ENCODE measurements around the gene KCNT2. TPM values are rescaled to one million over a fixed set of nuclear protein-coding genes. Genes with fewer than 3 reads are reported as not detected.

KCNT2 gene
- total and polyA plus RNA-seq, 2 experiments from 2014 or later, result 1.2 to 8.8 TPM

DNA sequence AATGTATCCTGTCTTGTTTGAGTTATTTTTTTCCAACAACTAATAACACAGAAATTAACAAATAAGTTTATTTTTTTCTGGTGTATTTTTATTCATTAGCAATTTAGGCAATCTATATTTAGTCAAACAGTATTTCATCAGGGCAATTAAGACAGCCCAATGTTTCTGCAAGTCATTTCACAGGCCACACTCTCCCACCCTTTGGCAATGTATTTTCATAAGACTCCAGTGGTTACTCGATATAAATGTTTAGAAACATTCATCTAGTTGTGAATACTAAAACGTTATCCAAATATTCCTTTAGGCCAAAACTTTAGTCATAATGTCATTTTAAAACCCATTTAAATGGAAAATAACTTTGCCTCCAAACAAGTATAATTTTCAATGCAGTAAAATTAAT lies 142.1 kb downstream of the KCNT2 start:
- H3K9me2 ChIP-seq (replicated peaks; ENCODE audit: insufficient read depth), result no peaks in the 10 kb centered on the region
- no peak overlapping the region for H3K4me2 ChIP-seq
- no peak for DNase-seq (ENCODE audit: low spot score)
- H2AFZ ChIP-seq, result no peak overlapping the region
- no peak overlapping the region for H3K4me3 ChIP-seq
- H4K20me1 ChIP-seq (ENCODE audit: insufficient read depth, poor library complexity, severe bottlenecking), result no peaks in the 10 kb centered on the region
- H3K36me3 ChIP-seq (replicated peaks; ENCODE audit: insufficient read depth, low read depth), result no peaks in the 10 kb centered on the region
- H3K4me1 ChIP-seq (ENCODE audit: insufficient read depth), result no peaks in the 10 kb centered on the region
- no peak overlapping the region for H3K27ac ChIP-seq
- no peaks in the 10 kb centered on the region for H3K79me2 ChIP-seq
- H3K27me3 ChIP-seq, result no peaks in the 10 kb centered on the region
- 86% methylated on average over 2 of the region's 2 CpGs for WGBS (ENCODE audit: low lambda C conversion rate, missing lambda C conversion rate)
- TF ChIP-seq EZH2phosphoT487 (IDR thresholded peaks at IDR 0.05; ENCODE audit: low read depth, severe bottlenecking, unreplicated experiment) (no peak), EZH2 (IDR thresholded peaks at IDR 0.05; ENCODE audit: borderline replicate concordance) (no peak)
- TF ChIP-seq, protein P1, sequence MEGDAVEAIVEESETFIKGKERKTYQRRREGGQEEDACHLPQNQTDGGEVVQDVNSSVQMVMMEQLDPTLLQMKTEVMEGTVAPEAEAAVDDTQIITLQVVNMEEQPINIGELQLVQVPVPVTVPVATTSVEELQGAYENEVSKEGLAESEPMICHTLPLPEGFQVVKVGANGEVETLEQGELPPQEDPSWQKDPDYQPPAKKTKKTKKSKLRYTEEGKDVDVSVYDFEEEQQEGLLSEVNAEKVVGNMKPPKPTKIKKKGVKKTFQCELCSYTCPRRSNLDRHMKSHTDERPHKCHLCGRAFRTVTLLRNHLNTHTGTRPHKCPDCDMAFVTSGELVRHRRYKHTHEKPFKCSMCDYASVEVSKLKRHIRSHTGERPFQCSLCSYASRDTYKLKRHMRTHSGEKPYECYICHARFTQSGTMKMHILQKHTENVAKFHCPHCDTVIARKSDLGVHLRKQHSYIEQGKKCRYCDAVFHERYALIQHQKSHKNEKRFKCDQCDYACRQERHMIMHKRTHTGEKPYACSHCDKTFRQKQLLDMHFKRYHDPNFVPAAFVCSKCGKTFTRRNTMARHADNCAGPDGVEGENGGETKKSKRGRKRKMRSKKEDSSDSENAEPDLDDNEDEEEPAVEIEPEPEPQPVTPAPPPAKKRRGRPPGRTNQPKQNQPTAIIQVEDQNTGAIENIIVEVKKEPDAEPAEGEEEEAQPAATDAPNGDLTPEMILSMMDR (IDR thresholded peaks at IDR 0.05; ENCODE audit: poor library complexity), result no peak
- no peaks in the 10 kb centered on the region for H3K9me3 ChIP-seq (ENCODE audit: low read depth)

- Histone ChIP-seq H3K36me3 (replicated peaks; ENCODE audit: insufficient read depth, low read depth) (no peaks in the 10 kb centered on the region), H3K9me3 (ENCODE audit: low read depth) (no peaks in the 10 kb centered on the region), H3K79me2 (no peaks in the 10 kb centered on the region), H3K4me1 (ENCODE audit: insufficient read depth) (no peaks in the 10 kb centered on the region), H3K4me3 (no peak overlapping the region), H3K4me2 (no peak overlapping the region), H3K9me2 (replicated peaks; ENCODE audit: insufficient read depth) (no peaks in the 10 kb centered on the region), H3K27me3 (no peaks in the 10 kb centered on the region), H3K27ac (no peak overlapping the region), H2AFZ (no peak overlapping the region), H4K20me1 (ENCODE audit: insufficient read depth, poor library complexity, severe bottlenecking) (no peaks in the 10 kb centered on the region)
- TF ChIP-seq, protein P1 (IDR thresholded peaks at IDR 0.05; ENCODE audit: poor library complexity), result no peak
- TF ChIP-seq EZH2 (IDR thresholded peaks at IDR 0.05; ENCODE audit: borderline replicate concordance) (no peak), EZH2phosphoT487 (IDR thresholded peaks at IDR 0.05; ENCODE audit: low read depth, severe bottlenecking, unreplicated experiment) (no peak)
- WGBS (ENCODE audit: low lambda C conversion rate, missing lambda C conversion rate), result 73% methylated on average over 1 of the region's 1 CpG
- no peak for DNase-seq (ENCODE audit: low spot score)
These were observed 143.7 kb downstream of the KCNT2 start for GRCh38 chr1:196464480-196464941.

DNA sequence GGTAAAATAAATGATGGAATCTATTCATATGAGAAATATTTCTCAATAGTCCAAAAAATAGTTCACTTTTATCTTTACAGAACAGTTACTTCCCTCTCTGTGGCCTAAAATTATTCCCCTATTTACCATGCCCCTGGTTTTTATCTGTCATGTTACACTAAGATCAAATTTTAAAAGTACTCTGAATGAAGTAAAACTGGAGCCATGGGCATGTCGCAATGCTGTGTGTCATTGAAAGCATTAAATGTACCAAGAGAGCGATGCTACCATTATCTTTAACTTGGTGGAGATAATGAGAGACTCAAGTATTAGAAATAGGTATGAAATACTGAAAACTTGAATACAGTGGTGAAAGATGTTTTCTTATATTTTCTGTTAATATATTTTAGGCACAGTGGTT lies 146.2 kb downstream of the KCNT2 start:
- Histone ChIP-seq H3K79me2 (no peaks in the 10 kb centered on the region), H3K4me1 (ENCODE audit: insufficient read depth) (no peaks in the 10 kb centered on the region), H3K4me2 (no peak overlapping the region), H3K36me3 (replicated peaks; ENCODE audit: insufficient read depth, low read depth) (no peaks in the 10 kb centered on the region), H3K27me3 (no peaks in the 10 kb centered on the region), H4K20me1 (ENCODE audit: insufficient read depth, poor library complexity, severe bottlenecking) (no peaks in the 10 kb centered on the region), H3K9me3 (ENCODE audit: low read depth) (no peaks in the 10 kb centered on the region), H2AFZ (no peak overlapping the region), H3K27ac (no peak overlapping the region), H3K4me3 (no peak overlapping the region), H3K9me2 (replicated peaks; ENCODE audit: insufficient read depth) (no peaks in the 10 kb centered on the region)
- TF ChIP-seq, protein P1 (IDR thresholded peaks at IDR 0.05; ENCODE audit: poor library complexity), result no peak
- TF ChIP-seq EZH2phosphoT487 (IDR thresholded peaks at IDR 0.05; ENCODE audit: low read depth, severe bottlenecking, unreplicated experiment), result no peak
- no peak for TF ChIP-seq EZH2 (IDR thresholded peaks at IDR 0.05; ENCODE audit: borderline replicate concordance)
- 80% methylated on average over 2 of the region's 2 CpGs for WGBS (ENCODE audit: low lambda C conversion rate, missing lambda C conversion rate)
- no peak for DNase-seq (ENCODE audit: low spot score)

DNA sequence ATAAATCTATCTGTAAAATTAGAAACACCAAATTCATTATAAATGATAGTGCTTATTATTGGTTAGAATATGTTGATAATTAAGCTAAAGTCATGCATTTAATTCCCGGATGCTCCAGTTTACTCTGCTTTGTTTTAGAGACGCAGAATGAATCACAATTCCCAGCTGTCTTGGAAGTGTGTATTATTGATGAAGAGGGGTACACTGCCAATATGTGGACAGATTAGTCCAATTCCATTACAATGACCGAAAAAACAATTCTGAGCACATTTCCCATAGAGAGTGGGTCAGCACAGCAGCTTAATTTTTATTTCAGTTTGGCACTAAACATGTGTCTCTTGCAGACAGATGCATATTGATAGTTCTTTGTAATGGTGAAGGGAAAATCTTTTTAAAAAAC lies 146.7 kb downstream of the KCNT2 start:
- Histone ChIP-seq H3K4me3 (no peak overlapping the region), H3K9me2 (replicated peaks; ENCODE audit: insufficient read depth) (no peaks in the 10 kb centered on the region), H3K79me2 (no peaks in the 10 kb centered on the region), H2AFZ (no peak overlapping the region), H3K27ac (no peak overlapping the region), H3K4me1 (ENCODE audit: insufficient read depth) (no peaks in the 10 kb centered on the region), H3K9me3 (ENCODE audit: low read depth) (no peaks in the 10 kb centered on the region), H4K20me1 (ENCODE audit: insufficient read depth, poor library complexity, severe bottlenecking) (no peaks in the 10 kb centered on the region), H3K27me3 (no peaks in the 10 kb centered on the region), H3K36me3 (replicated peaks; ENCODE audit: insufficient read depth, low read depth) (no peaks in the 10 kb centered on the region), H3K4me2 (no peak overlapping the region)
- no peak for DNase-seq (ENCODE audit: low spot score)
- TF ChIP-seq EZH2phosphoT487 (IDR thresholded peaks at IDR 0.05; ENCODE audit: low read depth, severe bottlenecking, unreplicated experiment), result no peak
- TF ChIP-seq, protein P1 (IDR thresholded peaks at IDR 0.05; ENCODE audit: poor library complexity), result no peak
- TF ChIP-seq EZH2 (IDR thresholded peaks at IDR 0.05; ENCODE audit: borderline replicate concordance), result no peak
- 95% methylated on average over 3 of the region's 3 CpGs for WGBS (ENCODE audit: low lambda C conversion rate, missing lambda C conversion rate)
